HG03064 (cell line): ENCODE results near the gene FRMD1.

Source experiments
- ATAC-seq: cut with Tn5 transposase; IDR thresholded peaks from one replicate; pipeline ENCODE4 v1.9.1; 2021; ENCODE audit warnings: low read depth; ENCODE audit not compliant: unreplicated experiment

The FRMD1 gene

DNA sequence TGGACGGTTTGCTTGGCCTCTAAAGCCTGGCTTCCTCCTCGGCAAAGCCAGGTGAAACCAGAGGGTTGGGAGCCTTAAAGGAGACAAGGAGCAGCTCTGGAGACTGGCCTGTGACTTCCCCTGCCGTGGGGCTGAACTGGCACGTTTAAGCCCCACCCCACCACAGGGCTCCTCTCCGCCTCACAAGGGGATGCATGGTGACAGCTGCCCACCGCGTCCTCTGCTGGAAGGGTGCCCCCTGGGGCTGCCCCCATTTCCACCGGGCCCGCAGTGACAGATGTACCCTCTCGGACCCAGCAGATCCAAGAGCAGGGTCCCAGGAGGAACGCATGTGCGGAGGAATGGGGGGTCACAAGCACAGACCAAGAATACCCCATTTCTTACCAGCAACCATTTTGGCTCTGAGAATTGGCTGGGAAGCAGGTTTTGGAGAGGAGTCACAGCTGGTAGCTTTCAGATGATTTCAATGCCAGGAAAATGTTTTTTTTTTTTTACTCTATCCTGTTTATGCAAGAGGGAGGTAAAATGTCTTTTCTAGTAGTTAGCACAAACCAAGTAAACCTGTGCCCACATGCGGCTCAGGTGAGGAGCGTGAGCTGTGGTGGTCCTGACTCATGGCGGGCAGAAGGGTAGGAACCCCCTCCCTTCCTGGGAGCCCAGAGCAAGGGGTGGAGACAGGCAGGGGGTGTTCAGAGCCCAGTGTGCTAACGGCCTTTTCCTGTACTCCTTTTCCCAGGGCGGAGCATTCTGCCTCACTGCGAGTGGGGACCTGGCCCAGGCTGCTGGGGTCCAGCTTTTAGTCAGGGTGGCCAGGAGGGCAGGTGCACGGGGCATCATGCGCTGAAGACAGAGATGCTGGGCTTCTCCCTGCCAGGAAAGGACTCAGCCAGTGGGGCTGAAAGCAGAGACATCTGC is 33.0 kb downstream of the FRMD1 start:
- ATAC-seq, result no peak

DNA sequence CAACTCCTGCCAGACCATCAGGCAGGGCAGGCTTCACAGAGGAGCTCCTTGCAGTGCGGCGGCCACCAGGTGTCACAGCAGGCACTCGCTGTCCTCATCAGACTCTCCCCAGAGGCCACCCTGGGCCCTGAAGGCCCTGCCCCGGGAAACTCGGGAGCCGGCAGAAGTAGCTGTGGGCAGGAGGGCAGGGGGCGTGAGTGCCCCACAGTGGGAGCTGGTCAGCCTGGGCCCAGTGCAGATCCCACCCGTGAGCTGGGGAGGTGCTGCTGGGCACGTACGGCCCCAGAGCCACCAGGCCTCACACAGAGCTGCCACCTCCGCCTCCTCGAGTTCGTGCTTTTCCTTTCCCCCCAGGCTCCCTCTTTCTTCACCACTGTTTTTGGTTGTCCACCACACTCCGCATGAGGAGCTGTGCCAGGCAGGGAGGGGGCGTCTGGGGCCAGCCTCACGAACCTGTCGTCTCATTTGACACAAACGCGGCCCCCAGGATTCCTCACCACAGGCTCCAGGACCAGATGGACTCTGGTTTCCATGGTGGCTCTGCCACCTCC is 33.8 kb downstream of the FRMD1 start:
- no peak for ATAC-seq

DNA sequence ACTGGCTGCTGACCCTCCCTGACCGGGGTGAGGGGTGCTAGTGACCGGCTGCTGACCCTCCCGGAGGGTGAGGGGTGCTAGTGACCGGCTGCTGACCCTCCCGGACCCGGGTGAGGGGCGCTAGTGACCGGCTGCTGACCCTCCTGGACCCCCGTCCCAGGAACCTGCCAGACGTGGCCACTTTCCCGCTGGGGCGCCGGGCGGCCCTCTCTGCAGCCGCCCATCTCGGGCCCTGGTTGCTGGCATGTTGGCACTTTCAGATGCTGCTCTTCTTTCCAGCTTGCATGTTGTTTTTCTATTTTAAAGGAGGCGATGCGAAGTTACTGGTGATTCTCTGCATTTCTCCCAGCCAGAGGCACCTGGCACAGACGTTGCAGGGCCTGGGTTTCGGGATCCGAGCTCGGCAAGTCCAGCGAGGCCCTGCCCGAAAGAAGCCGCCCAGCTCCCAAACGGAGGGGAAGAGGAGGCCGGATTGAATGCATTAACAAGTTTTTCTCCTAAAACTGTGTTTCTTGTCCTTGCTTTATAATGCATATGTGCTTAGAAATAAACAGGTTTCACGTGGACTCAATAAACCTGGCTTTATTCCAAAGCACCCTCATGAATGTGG is 34.4 kb downstream of the FRMD1 start:
- no peak for ATAC-seq

DNA sequence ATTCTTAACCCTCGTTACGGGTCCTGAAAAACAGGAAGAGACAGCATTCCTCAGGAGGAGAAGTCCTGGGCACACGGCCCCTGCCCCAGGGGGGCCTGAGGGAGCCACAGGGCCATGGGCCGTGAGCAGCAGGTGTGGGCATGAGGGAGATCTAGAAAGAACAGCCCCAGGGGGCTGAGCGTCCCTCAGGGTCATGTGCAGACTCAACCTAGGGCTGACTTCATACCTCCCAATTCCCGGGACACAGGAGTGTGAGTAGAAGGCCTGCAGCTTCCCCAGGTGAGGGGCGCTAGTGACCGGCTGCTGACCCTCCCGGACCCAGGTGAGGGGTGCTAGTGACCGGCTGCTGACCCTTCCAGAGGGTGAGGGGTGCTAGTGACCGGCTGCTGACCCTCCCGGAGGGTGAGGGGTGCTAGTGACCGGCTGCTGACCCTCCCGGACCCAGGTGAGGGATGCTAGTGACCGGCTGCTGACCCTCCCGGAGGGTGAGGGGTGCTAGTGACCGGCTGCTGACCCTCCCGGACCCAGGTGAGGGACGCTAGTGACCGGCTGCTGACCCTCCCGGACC is 35.1 kb downstream of the FRMD1 start:
- no peak for ATAC-seq

DNA sequence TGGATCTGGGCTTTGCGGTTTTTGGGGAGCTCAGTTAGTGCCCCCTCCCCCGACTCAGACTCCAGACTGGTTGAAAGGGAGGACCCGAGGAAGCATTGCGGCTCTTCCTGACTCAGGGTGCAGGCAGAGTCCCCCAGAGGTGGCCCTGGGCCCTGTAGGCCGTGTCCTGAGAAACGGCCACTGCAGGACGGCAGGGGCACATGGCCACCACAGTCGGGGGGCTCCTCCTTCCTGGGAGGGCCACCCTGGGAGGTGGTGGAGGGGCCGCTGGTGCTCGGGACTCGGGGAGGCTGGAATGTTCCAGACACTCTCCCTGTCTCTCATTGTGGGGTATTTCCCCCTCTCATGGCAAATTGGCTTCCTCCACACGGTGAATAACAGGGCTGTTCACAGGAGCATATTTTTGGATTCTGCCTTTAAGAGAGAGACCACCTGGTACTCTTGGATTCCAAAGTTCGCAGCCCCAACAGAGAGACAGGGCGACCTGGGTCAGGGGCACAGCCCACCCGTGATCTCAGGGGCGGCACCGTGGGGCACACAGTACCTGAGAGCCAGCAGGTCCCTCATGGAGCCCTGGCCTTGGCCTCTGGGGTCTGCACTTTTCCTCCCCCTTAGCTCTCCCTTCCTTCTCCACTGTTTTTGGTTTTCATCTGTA is 35.7 kb downstream of the FRMD1 start:
- no peak for ATAC-seq

DNA sequence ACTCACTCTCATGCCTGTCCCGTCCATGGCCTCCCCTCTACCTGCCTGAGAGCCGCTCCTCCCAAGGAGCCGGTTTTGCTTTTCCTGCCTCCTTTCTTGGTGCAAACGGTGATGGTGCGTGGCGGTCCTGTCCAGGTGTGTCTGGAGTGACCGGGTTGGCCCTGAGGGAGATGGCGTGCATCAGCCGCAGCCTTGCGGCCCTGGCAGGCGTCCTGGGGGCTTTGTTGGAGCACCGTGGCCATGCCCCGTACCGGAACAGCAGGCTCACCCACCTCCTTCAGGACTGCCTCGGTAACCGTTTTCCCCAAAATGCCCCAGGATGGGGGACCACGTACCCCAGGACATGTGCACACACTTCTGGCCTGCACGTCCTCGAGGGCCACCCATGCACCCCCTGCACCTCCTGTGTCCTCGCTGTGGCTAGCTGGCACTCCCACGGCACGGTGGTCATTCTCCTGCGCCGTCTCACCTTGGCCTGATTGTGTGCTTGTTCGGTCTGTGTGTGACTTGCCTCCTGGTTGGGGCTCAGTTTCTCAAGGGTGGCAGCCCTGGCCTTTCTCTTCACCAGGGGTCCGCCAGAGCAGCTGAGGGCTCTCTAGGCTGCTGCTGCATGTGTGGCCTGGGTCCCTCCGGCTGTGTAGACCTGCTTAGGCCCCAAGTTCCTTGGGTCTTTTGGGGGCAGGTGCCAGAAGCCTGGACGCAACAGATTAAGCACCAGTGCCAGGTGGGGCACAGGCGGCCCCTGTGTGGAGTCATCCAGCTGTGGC is 36.4 kb downstream of the FRMD1 start:
- ATAC-seq, result no peak

DNA sequence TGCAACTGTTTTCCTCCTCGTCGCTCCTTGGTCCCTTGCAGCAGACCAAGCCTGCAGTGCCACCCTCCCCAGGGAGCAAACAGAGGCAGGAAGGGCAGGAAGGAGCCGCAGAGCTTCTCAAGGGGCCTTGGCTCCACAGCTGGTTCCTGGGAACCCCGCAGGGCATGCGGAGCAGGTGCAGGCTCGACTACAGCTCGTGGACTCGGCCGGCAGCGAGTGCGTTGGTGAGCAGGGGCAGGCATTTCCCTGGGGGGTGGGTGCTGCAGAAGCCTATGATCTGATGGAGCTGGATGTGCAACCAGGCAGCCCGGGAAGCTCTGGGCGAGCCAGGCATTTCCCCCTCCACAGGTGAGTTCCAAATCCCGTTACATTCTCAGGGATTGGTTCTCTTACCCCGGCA is 37.1 kb downstream of the FRMD1 start:
- ATAC-seq, result no peak

DNA sequence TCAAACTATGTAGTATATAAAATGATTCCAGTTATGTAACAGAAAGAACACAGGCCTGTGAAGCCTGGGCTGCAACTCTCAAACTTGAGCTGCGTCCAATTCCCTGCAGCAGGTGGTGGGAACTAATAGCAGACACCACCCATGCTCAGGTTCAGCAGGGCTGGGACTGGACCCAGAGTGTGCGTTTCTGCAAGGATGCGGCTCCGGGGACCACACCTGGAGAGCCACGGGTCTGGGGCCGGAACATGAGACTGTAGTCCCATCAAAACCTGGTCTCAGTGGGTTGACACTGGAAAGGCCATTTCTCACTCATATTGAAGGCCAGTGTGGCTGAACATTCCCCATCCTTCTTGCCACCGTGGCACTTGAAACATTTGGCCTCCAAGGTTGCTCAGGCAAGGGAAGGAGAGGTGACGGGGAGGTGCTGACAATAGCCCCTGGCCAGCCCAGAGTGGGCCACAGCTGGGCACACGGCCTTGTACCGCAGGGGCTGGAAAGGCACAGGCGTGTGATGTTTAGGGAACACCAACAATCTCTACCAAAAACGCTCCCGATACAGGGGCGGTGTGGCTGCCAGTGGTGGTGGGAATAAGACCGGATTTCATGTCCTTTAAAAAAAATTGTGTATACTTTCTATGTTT is 38.0 kb downstream of the FRMD1 start:
- no peak for ATAC-seq

DNA sequence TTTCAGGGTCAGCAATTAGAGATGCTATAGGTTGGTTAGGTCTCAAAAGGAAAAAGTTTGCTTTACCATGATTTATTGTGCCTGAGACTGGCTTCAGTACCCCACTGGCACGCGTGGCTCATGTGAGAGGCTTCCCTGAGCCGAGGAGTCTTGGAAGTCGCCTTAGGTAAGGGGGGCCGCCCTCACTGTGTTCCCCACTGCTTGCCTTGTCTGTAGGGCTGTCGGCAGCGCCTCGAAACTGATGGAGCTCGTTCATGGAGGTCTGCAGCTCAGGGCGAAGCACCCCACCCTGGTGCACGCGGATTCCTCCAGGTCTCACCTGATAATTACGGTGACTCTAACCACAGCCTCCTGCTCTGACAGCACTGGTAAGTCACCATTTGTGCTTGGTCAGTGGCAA is 39.2 kb downstream of the FRMD1 start:
- ATAC-seq, result no peak

DNA sequence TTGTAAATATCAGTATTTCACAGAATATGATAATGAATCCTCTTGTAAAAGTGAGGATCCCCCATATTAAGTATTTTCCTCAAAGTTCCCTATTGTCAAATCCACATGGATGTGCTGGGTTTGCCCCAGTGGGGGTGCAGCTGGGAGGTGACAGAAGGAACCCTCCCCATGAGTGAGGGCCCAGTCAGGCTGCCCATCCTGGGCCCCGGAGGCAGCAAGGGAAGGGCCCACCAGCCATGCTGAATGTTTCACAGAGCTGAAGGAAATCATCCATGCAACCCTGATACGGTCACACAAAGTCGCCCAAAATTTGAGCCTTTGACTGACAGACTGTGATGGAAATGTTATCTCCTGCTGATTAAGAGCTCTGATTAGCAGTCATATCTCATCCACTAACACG is 39.7 kb downstream of the FRMD1 start:
- no peak for ATAC-seq

DNA sequence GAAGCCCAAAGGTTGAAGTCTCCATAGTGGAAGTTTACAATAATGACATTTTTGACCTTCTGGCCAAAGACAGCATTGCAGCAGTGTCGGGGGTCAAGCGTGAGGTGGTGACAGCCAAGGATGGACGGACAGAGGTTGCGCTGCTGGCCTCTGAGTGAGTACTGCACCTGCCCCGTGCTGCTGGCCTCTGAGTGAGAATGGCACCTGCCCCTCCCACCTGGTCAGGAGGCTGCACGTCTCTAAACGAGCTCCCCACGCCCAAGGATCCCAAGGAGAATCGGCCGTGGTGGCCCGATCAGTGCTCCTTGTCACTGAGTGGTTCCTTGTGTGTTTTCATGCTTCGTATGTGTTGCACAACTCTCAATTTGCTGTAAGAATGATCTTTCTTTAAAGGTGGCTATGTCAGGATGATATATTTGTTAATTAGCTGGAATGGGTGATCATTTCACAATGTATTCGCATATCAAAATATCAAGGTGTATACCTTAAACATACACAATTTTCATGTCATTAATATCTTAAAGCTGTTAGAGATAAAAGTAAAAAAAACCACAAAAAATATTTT is 40.4 kb downstream of the FRMD1 start:
- no peak for ATAC-seq

DNA sequence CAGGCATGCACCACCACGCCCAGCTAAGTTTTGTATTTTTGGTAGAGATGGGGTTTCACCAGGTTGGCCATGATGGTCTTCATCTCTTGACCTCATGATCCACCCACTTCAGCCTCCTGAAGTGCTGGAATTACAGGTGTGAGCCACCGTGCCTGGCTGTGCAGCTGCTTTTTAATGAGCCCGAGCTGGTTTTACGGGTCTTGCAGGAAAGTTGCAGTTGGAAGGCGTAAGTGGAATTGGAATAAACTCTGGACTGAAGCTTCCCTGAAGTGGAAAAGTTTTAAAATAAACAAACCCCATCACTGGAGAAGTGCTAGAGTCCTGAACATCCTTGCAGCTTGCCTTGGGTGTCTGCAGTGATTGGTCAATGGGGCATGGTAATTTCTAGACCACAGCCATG is 41.2 kb downstream of the FRMD1 start:
- ATAC-seq, result no peak

DNA sequence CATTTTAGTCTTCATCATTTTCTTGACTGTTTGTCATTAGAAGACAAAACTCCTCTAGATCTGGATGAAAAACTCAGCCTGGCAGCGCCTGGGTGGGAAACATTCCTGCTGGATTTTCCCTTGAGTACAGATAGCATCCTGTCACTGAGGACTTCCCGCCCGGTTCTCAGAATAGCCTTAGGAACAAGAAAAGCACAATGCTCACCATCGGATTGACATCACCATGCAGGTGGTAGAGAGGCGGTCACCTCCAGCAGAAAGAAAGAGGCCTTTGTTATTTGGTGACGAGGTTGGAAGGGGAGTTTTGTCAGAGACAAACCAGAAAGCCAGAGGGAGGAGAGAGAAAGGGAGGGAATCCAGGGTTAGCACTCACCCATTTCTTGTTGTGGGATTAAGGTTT is 41.8 kb downstream of the FRMD1 start:
- no peak for ATAC-seq

DNA sequence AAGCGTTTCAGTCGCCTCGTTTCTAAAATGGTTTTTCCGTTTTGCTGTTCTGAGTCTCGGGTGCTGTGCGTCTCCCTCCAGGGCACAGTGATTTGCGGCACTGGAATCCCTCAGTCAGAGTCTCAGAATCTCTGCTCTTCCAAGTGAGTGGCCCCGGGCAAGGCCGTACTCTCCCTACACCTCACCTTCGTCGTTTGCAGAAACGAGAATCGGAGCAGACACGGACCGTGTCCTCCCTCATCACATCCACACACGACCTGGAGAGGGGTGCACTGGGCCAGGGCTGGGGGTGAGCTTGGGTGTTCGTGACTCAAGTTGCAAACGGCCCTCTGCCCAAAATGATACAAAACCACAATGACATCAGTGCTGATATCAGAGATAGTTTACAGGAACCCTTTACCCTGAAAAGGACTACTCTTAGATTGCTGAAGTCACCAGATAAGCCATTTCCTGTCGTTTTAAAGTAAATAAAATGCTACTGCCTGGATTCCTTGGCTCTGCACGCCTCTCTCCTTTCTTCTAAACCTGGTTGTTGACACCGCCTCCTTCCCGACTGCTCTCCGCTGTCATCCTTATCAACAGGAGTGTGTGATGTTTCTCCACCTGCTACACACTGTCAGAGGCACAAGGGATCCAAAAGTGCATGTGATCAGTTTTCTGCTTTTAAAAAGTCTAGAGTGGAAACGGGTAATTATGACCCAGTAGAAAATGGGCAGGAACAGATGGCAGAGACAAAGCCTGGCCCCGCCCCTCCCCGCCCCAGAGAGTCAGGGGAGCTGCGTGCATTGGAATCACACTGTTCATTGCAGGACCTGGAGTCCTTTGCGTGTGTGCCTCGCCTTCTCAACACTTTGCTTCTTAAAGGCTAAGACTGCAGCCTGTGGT is 43.1 kb downstream of the FRMD1 start:
- ATAC-seq, result no peak

DNA sequence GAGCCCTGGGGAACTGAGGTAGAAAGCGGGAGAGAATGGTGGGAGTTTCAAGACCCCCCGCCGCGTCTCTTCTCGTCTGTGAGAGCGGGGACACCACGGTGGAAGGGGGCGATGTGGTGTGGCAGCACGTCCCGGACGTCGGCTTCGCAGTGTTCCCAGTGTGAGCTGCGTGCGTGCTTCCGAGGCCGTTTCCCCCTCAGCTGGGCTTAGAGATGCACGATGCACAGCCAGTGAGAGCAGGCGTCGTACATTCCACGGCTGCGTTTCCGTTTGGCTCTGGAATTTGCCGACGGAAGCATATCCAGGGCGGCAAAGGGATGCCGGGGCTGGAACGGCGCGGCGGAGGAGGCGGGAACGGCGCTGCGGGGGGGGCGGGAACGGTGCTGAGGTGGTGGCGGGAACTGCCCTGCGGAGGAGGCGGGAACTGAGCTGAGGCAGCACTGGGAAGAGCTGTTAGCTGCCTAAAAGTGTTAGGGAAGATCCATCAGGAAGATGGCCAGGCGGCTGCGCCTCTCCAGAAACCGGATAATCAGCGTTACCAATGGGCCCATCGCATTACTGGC is 43.8 kb downstream of the FRMD1 start:
- ATAC-seq, result no peak

DNA sequence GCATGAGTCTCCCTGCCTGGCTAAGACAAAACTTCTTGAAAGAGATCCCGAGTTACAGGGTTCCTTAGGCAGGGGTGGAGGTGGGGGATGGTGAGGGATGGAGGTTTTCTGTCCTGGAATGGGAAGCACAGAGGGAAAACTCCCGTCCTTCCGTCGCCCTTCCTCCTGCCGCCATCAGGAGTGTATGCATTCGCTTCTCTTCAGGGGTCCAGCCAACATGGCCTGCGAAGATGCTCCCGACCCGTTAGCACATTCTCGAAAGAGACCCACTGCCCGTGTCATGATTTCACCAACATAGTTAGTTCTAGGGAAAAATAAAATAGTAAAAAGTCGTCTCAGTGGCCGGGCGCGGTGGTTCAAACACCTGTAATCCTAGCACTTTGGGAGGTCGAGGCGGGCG is 44.5 kb downstream of the FRMD1 start:
- no peak for ATAC-seq

DNA sequence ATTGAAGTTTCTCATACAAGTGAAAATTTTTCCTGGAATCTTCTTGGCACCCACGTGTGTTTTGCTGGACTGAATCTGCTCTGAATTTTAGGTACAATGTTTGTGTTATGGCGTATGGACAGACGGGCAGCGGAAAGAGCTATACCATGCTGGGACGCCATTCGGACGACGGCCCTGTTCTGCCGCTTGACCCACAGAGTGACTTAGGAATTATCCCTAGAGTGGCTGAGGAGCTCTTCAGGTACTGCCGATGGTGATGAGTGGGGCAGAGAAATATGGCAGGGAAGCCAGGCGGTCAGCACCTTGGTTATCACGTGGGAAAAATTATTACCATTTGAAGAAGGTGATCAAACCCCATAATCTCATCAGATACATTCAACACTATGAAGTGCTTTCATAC is 45.2 kb downstream of the FRMD1 start:
- no peak for ATAC-seq

DNA sequence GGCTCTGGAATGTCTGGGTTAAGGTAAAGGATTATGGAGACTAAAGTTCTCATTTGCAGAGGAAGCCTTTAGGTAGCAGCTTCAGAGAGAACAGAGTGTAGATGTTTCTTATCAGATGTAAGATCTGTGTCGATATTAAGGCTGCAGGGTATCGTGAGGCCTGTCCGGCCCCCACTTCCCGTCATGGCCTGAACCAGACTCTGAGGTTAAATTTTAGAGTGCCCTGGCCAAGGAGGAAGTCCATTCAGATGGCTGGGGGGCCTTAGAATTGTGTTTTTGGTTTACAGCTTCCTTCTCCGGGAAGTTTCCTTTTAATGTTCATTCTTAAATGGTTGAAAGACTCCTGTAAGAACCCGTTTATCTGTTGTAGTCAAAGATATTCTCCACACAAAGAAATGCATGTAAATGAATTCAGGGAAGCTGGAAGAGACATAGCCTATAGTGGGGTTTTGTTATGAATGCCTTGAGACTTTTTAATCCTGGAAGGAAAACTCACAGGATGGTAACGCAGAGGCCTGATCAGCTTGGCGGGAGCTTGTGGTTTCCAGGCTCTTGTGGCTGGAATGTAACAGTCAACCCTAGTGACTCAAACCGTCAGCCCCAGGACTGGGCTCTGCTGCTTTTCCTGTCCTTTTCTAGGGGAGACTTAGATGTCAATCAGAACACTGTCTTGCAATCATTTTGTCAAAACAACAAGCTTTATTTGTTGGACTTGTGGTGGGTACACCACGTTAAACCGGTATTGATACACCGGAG is 46.8 kb downstream of the FRMD1 start:
- no peak for ATAC-seq
